Raji (cell line): ENCODE results near the gene FYB1.

ENCODE experiments used
- POLR2A ChIP-seq: IDR thresholded peaks from 2 replicates; pipeline ENCODE4 v1.6.1; 2011; ENCODE audit warnings: low read depth, low read length, control low read depth; ENCODE audit not compliant: insufficient read depth

The FYB1 gene, protein sequence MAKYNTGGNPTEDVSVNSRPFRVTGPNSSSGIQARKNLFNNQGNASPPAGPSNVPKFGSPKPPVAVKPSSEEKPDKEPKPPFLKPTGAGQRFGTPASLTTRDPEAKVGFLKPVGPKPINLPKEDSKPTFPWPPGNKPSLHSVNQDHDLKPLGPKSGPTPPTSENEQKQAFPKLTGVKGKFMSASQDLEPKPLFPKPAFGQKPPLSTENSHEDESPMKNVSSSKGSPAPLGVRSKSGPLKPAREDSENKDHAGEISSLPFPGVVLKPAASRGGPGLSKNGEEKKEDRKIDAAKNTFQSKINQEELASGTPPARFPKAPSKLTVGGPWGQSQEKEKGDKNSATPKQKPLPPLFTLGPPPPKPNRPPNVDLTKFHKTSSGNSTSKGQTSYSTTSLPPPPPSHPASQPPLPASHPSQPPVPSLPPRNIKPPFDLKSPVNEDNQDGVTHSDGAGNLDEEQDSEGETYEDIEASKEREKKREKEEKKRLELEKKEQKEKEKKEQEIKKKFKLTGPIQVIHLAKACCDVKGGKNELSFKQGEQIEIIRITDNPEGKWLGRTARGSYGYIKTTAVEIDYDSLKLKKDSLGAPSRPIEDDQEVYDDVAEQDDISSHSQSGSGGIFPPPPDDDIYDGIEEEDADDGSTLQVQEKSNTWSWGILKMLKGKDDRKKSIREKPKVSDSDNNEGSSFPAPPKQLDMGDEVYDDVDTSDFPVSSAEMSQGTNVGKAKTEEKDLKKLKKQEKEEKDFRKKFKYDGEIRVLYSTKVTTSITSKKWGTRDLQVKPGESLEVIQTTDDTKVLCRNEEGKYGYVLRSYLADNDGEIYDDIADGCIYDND

DNA sequence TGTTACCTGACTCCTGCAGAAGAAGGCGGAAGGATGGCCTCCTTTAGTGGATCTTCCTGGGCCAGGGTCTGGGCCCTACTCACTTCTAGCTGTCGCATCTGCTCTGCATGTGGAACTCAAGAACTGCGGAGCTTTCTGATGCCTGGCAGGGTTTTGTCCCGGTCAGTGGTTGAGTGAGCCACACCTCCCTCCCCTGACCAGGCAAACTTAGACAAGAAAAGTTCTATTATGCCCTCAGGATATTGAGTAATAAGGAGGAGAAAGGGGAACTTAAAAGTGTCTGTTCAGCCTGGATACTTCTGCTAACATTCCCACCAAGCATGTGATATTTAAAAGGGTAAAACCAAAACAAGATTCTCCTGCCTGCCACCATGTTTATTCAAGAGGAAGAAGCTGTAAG is at the start of gene FYB1:
FYB1 (minus strand) TSS at position 127 of the 400 bp plus-strand sequence. CDS start 16,603 bp downstream, outside the sequence.
- TF ChIP-seq POLR2A = no peak

DNA sequence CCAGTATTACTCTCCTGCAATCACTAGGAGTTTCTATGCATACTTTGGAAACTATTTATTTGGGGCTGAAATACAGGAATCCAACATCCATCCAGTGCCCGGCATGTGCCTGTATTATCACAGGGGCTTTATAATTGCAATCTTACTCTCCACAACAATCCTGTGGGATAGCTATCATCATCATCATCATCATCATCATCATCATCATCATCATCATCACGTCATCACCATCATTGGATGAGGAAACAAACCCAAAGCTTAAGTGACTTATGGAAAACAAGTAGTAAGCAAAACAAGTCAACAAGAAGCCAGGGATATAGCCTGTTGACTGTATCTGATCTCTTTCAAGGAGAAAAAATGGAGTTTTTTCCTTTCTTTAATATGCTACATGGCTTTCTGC is 47.8 kb upstream of the FYB1 start:
- TF ChIP-seq POLR2A = no peak

GRCh38 chr5:39266442-39266841 is 47.1 kb upstream of the FYB1 start:
- TF ChIP-seq POLR2A = no peak

- no peak for TF ChIP-seq POLR2A
Measured at GRCh38 chr5:39264528-39264927, 45.2 kb upstream of the FYB1 start.

DNA sequence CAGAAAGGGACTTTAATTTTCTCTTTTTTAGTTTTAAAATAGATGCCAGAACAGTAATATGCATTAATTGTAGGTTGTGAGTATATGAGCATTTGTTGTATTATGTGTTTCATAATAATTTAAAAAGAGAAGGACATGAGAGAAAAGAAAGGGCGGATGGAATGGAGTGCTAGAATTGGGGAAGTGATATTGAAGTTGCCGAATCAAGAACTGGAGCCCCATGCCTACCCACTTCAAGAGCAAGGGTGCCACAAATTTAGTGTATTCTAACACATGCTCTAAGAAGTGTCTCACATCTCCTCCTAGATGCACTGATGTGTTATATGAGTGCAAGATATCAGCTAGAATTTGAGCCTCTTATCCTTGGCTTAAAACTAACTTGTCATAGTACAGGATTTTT is 43.6 kb upstream of the FYB1 start:
- no peak for TF ChIP-seq POLR2A

DNA sequence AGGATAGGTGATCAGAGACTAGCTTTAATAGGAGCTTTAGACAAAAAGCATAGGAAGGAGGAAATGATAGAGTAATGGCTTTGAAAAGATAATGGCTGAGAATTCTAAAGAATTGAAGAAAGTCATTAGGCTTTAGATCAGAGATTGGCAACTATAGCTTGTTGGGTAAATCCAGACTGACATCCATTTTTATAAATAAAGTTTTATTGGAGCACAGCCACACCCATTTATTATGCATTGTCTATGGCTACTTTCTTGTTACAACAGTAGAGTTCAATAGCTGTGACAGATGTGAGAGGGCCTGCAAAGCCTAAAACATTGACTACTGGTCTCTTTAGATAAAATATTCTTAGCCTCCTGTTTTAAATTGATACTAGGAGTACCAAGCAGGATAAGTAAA is 40.7 kb upstream of the FYB1 start:
- TF ChIP-seq POLR2A = no peak

DNA sequence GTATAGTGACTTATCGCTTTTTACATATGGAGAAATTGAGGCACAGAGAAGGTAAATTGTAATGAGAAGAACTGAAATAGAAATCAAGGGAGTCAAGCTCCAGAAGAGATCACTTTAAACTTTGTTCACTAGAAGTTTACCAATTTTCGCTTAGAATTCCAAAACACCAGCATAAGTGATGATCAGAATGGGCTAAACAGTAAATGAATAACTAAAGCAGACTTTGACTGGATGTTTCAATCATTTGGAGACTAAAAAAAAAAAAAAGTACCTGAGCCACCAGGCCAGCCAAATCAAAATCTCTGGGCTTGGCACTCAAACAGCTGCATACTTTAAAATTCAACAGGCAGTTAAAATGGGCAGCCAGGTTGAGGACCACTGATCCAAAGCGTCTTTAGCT is 38.2 kb upstream of the FYB1 start:
- no peak for TF ChIP-seq POLR2A

GRCh38 chr5:39256477-39257235 is 37.3 kb upstream of the FYB1 start:
- TF ChIP-seq POLR2A = no peak

DNA sequence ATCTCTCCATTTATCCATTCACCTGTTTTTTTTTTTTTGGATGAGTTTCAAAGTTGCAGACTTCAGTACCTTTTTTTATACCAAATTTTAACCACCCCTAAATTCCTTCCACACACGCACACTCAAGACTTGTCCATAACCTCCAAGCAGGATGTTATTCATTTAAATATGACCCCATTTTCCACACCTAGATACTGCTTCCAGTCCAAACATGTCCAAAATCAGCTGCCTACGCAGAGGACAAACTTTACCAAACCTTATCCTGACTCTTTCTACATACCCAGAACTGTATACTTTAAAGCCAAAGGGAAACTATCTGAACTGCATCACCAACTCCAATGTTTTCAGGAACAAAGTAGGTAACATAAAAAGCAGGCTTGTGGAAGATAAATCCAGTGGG is 36.0 kb upstream of the FYB1 start:
- no peak for TF ChIP-seq POLR2A

GRCh38 chr5:39254671-39255070 is 35.3 kb upstream of the FYB1 start:
- no peak for TF ChIP-seq POLR2A

DNA sequence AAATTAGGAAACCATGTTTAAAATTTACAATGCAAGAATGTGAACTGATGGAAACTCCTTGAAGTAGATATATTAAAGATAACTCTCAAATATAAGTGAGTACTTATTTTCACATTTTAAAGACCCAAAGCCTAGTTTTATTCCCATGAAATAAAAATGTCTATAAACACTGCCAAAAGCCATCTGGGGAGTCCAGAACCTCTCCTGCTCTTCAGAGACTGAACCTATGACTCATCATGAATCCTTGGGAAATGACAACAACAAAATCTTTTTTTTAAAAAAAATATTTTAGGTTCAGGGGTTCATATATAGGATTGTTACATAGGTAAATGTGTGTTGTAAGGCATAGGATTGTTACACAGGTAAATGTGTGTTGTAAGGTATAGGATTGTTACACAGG is 33.8 kb upstream of the FYB1 start:
- TF ChIP-seq POLR2A = no peak

DNA sequence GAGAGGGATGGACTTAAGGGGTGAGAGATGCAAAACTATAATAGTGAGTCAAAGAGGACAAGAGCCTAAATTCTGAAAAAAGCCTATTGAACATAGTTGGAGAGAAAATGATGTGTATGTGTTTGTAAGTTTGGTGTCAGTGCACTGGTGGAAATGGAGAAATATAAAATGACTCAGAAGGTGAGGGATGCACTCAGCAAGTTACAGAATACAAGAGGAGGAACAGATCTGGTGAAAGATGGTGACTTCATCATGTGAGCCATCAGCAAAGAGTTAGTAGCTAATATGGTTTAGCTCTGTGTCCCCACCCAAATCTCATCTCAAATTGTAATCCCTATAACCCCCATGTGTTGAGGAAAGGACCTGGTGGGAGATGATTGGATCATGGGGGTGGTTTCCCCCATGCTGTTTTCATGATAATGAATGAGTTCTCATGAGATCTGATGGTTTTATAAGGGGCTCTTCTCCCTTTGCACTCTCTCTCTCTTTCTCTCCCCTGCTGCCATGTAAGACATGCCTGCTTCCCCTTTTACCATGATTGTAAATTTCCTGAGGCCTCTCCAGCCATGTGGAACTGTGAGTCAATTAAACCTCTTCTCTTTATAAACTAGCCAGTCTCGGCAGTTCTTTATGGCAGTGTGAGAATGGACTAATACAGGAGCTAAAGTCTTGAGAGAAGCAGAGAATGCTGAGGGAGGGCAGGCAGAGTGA is 30.4 kb upstream of the FYB1 start:
- no peak for TF ChIP-seq POLR2A

DNA sequence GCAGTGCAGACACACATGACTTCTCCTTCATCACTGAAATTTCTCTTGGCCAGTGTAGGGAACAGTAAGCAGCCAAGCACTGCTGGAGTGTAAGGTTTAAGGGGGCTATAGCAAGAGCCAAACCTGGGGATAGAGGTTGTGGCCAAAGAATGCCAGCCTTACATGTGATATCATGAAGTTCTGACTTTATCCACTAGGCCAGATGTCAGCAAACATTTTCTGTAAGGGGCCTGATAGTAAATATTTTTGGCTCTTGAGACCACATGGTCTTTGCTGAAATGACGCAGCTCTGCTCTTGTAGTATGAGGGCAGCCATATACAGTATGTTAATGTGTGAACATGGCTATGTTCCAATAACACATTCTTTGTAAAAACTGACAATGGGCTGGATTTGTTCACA is 29.7 kb upstream of the FYB1 start:
- TF ChIP-seq POLR2A = no peak

GRCh38 chr5:39240750-39241149 is 21.4 kb upstream of the FYB1 start:
- TF ChIP-seq POLR2A = no peak
